Ovary (tissue), 9 donors: Measurements from ENCODE around the gene LAMC1. TPM values are rescaled to one million over a fixed set of nuclear protein-coding genes. Genes with fewer than 3 reads are reported as not detected.

Experiments used
- DNase-seq, 5 donors: peaks; one replicate each; pipeline ENCODE4 v3.0.0-alpha.2; 2019 to 2020
- H3K27ac ChIP-seq, 2 donors: fragments of 200-600 bp; one replicate each; pipeline versions ENCODE4 v1.5.1 to v1.8.0; 2019 to 2022
- H3K27me3 ChIP-seq: fragments of 200-600 bp; one replicate; pipeline ENCODE4 v1.8.0; 2022
- H3K36me3 ChIP-seq: fragments of 200-600 bp; sonication (generic); one replicate; pipeline ENCODE4 v1.5.1; 2019
- H3K4me1 ChIP-seq: one replicate; pipeline ENCODE4 v1.8.1; 2013; ENCODE audit warnings: mild to moderate bottlenecking, moderate library complexity; ENCODE audit not compliant: insufficient read depth
- H3K4me3 ChIP-seq: fragments of 200-600 bp; sonication (generic); one replicate; pipeline ENCODE4 v1.5.1; 2017
- H3K9me3 ChIP-seq, 2 donors: fragments of 200-600 bp in 1 of 2; sonication (generic) in 1 of 2; one replicate each; pipeline versions ENCODE4 v1.5.1 to v1.8.1; 2013 to 2019; ENCODE audit warnings: mild to moderate bottlenecking in 1 of 2, moderate library complexity in 1 of 2
- CTCF ChIP-seq, 3 donors: fragments of 450-650 bp in 2 of 3; fragments of 200-600 bp in 1 of 3; IDR thresholded peaks; one replicate each; pipeline versions ENCODE4 v1.5.1 to v1.8.0; 2016 to 2022; ENCODE audit warnings: antibody characterized with exemption in 3 of 3, mild to moderate bottlenecking in 1 of 3
- EP300 ChIP-seq: sonication (generic); formaldehyde crosslinking; IDR thresholded peaks from one replicate; pipeline ENCODE4 v1.6.1; 2017; ENCODE audit warnings: antibody characterized with exemption
- POLR2A ChIP-seq: fragments of 450-650 bp; IDR thresholded peaks from one replicate; pipeline ENCODE4 v1.6.1; 2017; ENCODE audit warnings: antibody characterized with exemption, mild to moderate bottlenecking, moderate library complexity
- WGBS, 3 donors: extraction: QIAGEN DNeasy Blood & Tissue Kit in 1 of 3; methylation state at CpG; one replicate each; pipeline versions ENCODE4 v1.1.5 to v1.1.7; 2013 to 2017; 5-methylcytosine and 5-hydroxymethylcytosine counted together
- intact Hi-C, 4 donors: fragments of 100-400 bp; cut with DNase I; formaldehyde crosslinking; loops; one replicate each; pipeline versions ENCODE4 v1.11.0 to v1.15.1; 2022 to 2023
- polyA plus RNA-seq, 2 donors: library from polyadenylated mRNA; stranded (reverse); fragments of 200-250 nt in 1 of 2; fragments of 350-450 nt in 1 of 2; fragmentation: Illumina TruSeq in 1 of 2; extraction: RNeasy Lipid Tissue Mini Kit (QIAGEN cat#74804) in 1 of 2; gene quantifications; one replicate each; pipeline ENCODE4 v1.2.3, GENCODE V29; 2013 to 2014
- total RNA-seq, 7 donors: library from RNA; depleted of rRNA in 2 of 7; stranded (reverse); fragments of >200 nt in 2 of 7; fragmentation: NEBNext Ultra II Directional in 3 of 7; extraction: Animal tissue kit (Norgen Biotek cat#: 25700) in 3 of 7; gene quantifications; one replicate each; pipeline versions ENCODE4 v1.1.0 to v1.2.4, GENCODE V29; 2016 to 2023
- donor health status: DM: no; HTN: no; CAD: no; lungs with moderate emphysema.
- donor health status: DM: no; HTN: no; CAD: no.
- donor health status: Bipolar disorder and iron deficiency.
- donor health status: DM: yes; HTN: yes; CAD: no.
- donor health status: DM: no; HTN: no; CAD: no.
- donor health status: DM: yes; HTN: yes; CAD: no.

The LAMC1 gene
- total and polyA plus RNA-seq, 9 donors, result 51.3 to 205 (median 85.2) TPM

- H3K4me3 ChIP-seq, result no peak overlapping the region
- no peaks in the 10 kb centered on the region for H3K36me3 ChIP-seq
- H3K9me3 ChIP-seq, result no peaks in the 10 kb centered on the region
- H3K27me3 ChIP-seq, result no peaks in the 10 kb centered on the region
- TF ChIP-seq CTCF (IDR thresholded peaks at IDR 0.05) (no peak), POLR2A (no peak), EP300 (no peak)
- intact Hi-C loops, result no loop called here
- DNase-seq, result no peak
- no peak overlapping the region for H3K27ac ChIP-seq
- 89 to 91% (median 90%) methylated on average over 8 of the region's 8 CpGs for WGBS, 3 donors
- peaks cover 1% of the 10 kb centered on the region for H3K4me1 ChIP-seq
These were observed 87.2 kb downstream of the LAMC1 start for GRCh38 chr1:183110326-183110880.

GRCh38 chr1:183114441-183114840, 91.2 kb downstream of the LAMC1 start:
- Histone ChIP-seq H3K27ac (no peak overlapping the region), H3K4me1 (peaks cover 1% of the 10 kb centered on the region), H3K4me3 (no peak overlapping the region), H3K9me3 (no peaks in the 10 kb centered on the region), H3K27me3 (no peaks in the 10 kb centered on the region), H3K36me3 (no peaks in the 10 kb centered on the region)
- DNase-seq, result no peak
- TF ChIP-seq CTCF (IDR thresholded peaks at IDR 0.05) (no peak), EP300 (no peak), POLR2A (no peak)
- 90 to 94% (median 91%) methylated on average over 9 of the region's 9 CpGs for WGBS, 3 donors
- intact Hi-C loops, result no loop called here

GRCh38 chr1:183116416-183116815, 93.2 kb downstream of the LAMC1 start:
- no peak for DNase-seq
- Histone ChIP-seq H3K4me3 (no peak overlapping the region), H3K36me3 (no peaks in the 10 kb centered on the region), H3K9me3 (no peaks in the 10 kb centered on the region), H3K27me3 (no peaks in the 10 kb centered on the region), H3K4me1 (peaks cover 1% of the 10 kb centered on the region), H3K27ac (no peak overlapping the region)
- 77 to 82% (median 81%) methylated on average over 4 of the region's 4 CpGs for WGBS, 3 donors
- no peak for TF ChIP-seq EP300
- no peak for TF ChIP-seq POLR2A
- no peak for TF ChIP-seq CTCF (IDR thresholded peaks at IDR 0.05)
- intact Hi-C loops, result no loop called here

- peaks cover 3% of the 10 kb centered on the region for H3K4me1 ChIP-seq
- no peak for DNase-seq
- 94 to 98% (median 98%) methylated on average over 3 of the region's 3 CpGs for WGBS, 3 donors
- H3K9me3 ChIP-seq, result no peaks in the 10 kb centered on the region
- H3K36me3 ChIP-seq, result no peaks in the 10 kb centered on the region
- intact Hi-C loops, result no loop called here
- H3K27me3 ChIP-seq, result no peaks in the 10 kb centered on the region
- no peak overlapping the region for H3K4me3 ChIP-seq
- no peak overlapping the region for H3K27ac ChIP-seq
- no peak for TF ChIP-seq POLR2A
- no peak for TF ChIP-seq EP300
- TF ChIP-seq CTCF (IDR thresholded peaks at IDR 0.05), result no peak
These were observed 98.4 kb downstream of the LAMC1 start for GRCh38 chr1:183121609-183122008.
